ENCODE measurements around the gene TRIM24. TPM values are rescaled to one million over a fixed set of nuclear protein-coding genes. Genes with fewer than 3 reads are reported as not detected.
A peak's percentile ranks its signal among the peaks of the same experiment; 100 is the strongest.
"Not testable (repeated sequence)": the region's sequence is repeated elsewhere in the genome, so short reads cannot be mapped to it uniquely, and the experiment has no call there.

The TRIM24 gene
- total RNA-seq, 1 donor from 2014 or later, result 93.8 TPM

DNA sequence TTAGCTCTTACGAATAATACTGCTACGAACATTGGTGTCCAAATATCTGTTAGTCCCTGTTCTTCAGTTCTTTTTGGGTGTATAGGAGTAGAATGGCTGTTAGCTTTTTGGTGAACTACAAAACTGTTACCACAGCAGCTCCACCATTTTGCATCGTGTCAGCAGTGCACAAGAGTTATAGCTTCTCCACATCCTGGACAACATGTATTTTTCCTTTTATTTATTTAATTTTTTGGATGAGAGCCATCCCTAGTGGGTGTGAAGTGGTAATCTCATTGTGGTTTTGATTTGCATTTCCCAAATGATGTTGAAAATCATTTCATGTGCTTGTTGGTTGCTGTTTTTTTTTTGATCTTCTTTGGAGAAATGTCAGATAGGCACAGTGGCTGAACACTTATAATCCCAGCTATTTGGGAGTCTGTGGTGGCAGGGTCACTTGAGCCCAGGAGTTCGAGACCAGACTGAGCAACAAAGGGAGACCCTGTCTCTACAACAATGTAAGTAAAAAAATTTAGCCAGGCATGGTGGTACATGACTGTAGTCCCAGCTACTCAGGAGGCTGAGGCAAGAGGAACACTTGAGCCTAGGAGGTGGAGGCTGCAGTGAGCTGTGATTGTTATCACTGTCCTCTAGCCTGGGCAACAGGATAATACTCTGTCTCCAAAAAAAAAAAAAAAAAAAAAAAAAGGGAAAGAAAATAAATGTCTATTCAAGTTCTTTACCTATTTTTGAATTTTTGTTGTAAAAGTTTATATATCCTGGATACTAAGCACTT, 31.7 kb downstream of the TRIM24 start:
- Mint-ChIP-seq H3K9me3 (peaks cover 15% of the 10 kb centered on the region), H3K27ac (ENCODE audit: unreplicated experiment) (no peak overlapping the region), H3K36me3 (ENCODE audit: low read depth) (peaks cover 48% of the 10 kb centered on the region), H3K27me3 (ENCODE audit: low read depth) (no peaks in the 10 kb centered on the region), H3K4me3 (no peak overlapping the region), H3K4me1 (peaks cover 62% of the 10 kb centered on the region)
- no peak for DNase-seq (ENCODE audit: low read depth, low spot score)
- no peak for TF ChIP-seq CTCF (conservative IDR thresholded peaks at IDR 0.05)

DNA sequence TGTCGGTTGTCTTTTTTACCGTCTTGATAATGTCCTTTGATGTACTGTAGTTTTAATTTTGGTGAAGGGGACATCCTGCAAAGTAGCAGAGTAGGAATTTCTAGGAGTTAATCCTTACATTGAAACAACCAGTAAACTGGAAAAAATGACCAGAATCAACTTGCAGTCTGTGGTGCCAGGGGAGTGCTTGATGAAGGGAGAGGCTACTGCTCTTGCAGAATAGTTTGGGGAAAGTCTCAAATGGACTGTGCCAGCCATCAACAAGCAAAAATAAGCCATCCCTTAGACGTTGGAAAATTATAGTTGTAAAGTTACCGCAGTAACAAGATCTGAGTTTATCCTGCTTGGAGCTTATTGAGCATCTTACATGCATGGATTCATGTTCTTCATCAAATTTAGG, 32.4 kb downstream of the TRIM24 start:
- no peak overlapping the region for H3K27ac Mint-ChIP-seq (ENCODE audit: unreplicated experiment)
- H3K27me3 Mint-ChIP-seq (ENCODE audit: low read depth), result no peaks in the 10 kb centered on the region
- no peak for TF ChIP-seq CTCF (conservative IDR thresholded peaks at IDR 0.05)
- peaks cover 15% of the 10 kb centered on the region for H3K9me3 Mint-ChIP-seq
- DNase-seq (ENCODE audit: low read depth, low spot score), result no peak
- peaks cover 65% of the 10 kb centered on the region for H3K4me1 Mint-ChIP-seq
- H3K4me3 Mint-ChIP-seq, result no peak overlapping the region
- H3K36me3 Mint-ChIP-seq (ENCODE audit: low read depth), result peaks cover 47% of the 10 kb centered on the region

GRCh38 chr7:138493535-138493934, 33.5 kb downstream of the TRIM24 start:
- Mint-ChIP-seq H3K27ac (ENCODE audit: unreplicated experiment) (no peak overlapping the region), H3K36me3 (ENCODE audit: low read depth) (peaks cover 37% of the 10 kb centered on the region), H3K4me3 (no peak overlapping the region), H3K9me3 (peaks cover 11% of the 10 kb centered on the region), H3K27me3 (ENCODE audit: low read depth) (no peaks in the 10 kb centered on the region), H3K4me1 (peaks cover 55% of the 10 kb centered on the region)
- no peak for TF ChIP-seq CTCF (conservative IDR thresholded peaks at IDR 0.05)
- no peak for DNase-seq (ENCODE audit: low read depth, low spot score)

DNA sequence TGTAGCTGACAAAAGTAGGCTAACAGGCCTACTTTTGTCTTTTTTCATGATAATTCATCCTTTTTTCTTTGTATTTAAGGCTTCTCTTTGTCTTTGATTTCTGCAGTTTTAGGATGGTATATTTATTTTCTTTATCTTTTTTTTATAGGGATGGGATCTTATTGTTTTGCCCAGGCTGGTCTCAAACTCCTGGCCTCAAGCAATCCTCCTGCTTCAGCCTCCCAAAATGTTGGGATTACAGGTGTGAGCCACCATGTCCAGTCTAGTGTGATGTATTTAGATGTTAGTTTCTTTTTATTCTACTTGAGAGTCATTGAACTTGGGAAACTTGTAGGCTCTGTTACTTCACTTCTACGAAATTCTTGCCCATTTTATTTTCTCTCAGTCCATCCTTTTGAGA, 35.4 kb downstream of the TRIM24 start:
- peaks cover 56% of the 10 kb centered on the region for H3K4me1 Mint-ChIP-seq
- H3K36me3 Mint-ChIP-seq (ENCODE audit: low read depth), result peaks cover 22% of the 10 kb centered on the region
- DNase-seq (ENCODE audit: low read depth, low spot score), result no peak
- TF ChIP-seq CTCF (conservative IDR thresholded peaks at IDR 0.05), result no peak
- H3K27me3 Mint-ChIP-seq (ENCODE audit: low read depth), result no peaks in the 10 kb centered on the region
- H3K9me3 Mint-ChIP-seq, result peaks cover 2% of the 10 kb centered on the region
- no peak overlapping the region for H3K4me3 Mint-ChIP-seq
- no peak overlapping the region for H3K27ac Mint-ChIP-seq (ENCODE audit: unreplicated experiment)

DNA sequence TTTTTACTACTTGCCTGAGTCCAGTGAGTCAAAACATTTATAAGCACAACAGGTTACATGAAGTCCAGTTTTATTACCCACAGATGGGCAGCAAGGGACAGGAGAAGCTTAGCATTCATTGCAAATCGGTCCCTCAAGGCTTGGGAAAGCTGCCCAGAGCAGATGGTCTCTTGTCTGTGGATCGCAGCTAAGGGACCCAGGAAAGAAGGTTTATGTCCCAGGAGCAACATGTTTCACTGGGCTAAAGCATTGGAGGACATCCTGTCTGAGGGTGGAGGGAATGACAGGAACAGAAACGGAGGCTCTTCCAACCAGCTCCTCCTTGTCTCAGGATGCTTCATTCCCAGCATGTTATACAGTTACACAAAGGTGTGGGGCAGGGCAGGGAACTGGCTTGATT, 39.3 kb downstream of the TRIM24 start:
- H3K4me3 Mint-ChIP-seq, result no peak overlapping the region
- no peak for TF ChIP-seq CTCF (conservative IDR thresholded peaks at IDR 0.05)
- H3K9me3 Mint-ChIP-seq, result no peaks in the 10 kb centered on the region
- H3K27ac Mint-ChIP-seq (ENCODE audit: unreplicated experiment), result peak overlapping the region; percentile 5
- DNase-seq (ENCODE audit: low read depth, low spot score), result no peak
- H3K4me1 Mint-ChIP-seq, result peaks cover 44% of the 10 kb centered on the region
- H3K27me3 Mint-ChIP-seq (ENCODE audit: low read depth), result no peaks in the 10 kb centered on the region
- H3K36me3 Mint-ChIP-seq (ENCODE audit: low read depth), result peaks cover 10% of the 10 kb centered on the region

- H3K9me3 Mint-ChIP-seq; H3K27ac Mint-ChIP-seq (ENCODE audit: unreplicated experiment); H3K4me3 Mint-ChIP-seq; DNase-seq (ENCODE audit: low read depth, low spot score); H3K27me3 Mint-ChIP-seq (ENCODE audit: low read depth): not testable (repeated sequence)
- Mint-ChIP-seq H3K4me1 (peaks cover 40% of the 10 kb centered on the region), H3K36me3 (ENCODE audit: low read depth) (peaks cover 12% of the 10 kb centered on the region)
These were observed 40.2 kb downstream of the TRIM24 start for GRCh38 chr7:138500303-138500702.
